ENCODE data around the gene KCNQ1OT1. TPM values are rescaled to one million over a fixed set of nuclear protein-coding genes. Genes with fewer than 3 reads are reported as not detected.

Gene KCNQ1OT1
- total RNA-seq, 1 experiment from 2014 or later, result 2.4 TPM

- Mint-ChIP-seq H3K4me3 (peak overlapping the region; percentile 86), H3K36me3 (peaks cover 15% of the 10 kb centered on the region; the same call in 1 of the 2 replicates), H3K27me3 (ENCODE audit: low read depth) (peaks cover 33% of the 10 kb centered on the region), H3K9me3 (no peaks in the 10 kb centered on the region), H3K27ac (peak overlapping the region; percentile 30), H3K4me1 (peaks cover 68% of the 10 kb centered on the region)
- CTCF ChIA-PET, result no interaction called here
- ATAC-seq, result no peak
- TF ChIP-seq, protein P1, sequence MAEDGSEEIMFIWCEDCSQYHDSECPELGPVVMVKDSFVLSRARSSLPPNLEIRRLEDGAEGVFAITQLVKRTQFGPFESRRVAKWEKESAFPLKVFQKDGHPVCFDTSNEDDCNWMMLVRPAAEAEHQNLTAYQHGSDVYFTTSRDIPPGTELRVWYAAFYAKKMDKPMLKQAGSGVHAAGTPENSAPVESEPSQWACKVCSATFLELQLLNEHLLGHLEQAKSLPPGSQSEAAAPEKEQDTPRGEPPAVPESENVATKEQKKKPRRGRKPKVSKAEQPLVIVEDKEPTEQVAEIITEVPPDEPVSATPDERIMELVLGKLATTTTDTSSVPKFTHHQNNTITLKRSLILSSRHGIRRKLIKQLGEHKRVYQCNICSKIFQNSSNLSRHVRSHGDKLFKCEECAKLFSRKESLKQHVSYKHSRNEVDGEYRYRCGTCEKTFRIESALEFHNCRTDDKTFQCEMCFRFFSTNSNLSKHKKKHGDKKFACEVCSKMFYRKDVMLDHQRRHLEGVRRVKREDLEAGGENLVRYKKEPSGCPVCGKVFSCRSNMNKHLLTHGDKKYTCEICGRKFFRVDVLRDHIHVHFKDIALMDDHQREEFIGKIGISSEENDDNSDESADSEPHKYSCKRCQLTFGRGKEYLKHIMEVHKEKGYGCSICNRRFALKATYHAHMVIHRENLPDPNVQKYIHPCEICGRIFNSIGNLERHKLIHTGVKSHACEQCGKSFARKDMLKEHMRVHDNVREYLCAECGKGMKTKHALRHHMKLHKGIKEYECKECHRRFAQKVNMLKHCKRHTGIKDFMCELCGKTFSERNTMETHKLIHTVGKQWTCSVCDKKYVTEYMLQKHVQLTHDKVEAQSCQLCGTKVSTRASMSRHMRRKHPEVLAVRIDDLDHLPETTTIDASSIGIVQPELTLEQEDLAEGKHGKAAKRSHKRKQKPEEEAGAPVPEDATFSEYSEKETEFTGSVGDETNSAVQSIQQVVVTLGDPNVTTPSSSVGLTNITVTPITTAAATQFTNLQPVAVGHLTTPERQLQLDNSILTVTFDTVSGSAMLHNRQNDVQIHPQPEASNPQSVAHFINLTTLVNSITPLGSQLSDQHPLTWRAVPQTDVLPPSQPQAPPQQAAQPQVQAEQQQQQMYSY (CRISPR knock-in tag; IDR thresholded peaks at IDR 0.05), result peak; percentile 25; the same call in 1 of the 2 replicates
- TF ChIP-seq ATF3 (CRISPR knock-in tag; conservative IDR thresholded peaks at IDR 0.05), result no peak
- no peak for TF ChIP-seq SMAD3 (CRISPR knock-in tag; IDR thresholded peaks at IDR 0.05; ENCODE audit: borderline replicate concordance)
- TF ChIP-seq, protein P2, sequence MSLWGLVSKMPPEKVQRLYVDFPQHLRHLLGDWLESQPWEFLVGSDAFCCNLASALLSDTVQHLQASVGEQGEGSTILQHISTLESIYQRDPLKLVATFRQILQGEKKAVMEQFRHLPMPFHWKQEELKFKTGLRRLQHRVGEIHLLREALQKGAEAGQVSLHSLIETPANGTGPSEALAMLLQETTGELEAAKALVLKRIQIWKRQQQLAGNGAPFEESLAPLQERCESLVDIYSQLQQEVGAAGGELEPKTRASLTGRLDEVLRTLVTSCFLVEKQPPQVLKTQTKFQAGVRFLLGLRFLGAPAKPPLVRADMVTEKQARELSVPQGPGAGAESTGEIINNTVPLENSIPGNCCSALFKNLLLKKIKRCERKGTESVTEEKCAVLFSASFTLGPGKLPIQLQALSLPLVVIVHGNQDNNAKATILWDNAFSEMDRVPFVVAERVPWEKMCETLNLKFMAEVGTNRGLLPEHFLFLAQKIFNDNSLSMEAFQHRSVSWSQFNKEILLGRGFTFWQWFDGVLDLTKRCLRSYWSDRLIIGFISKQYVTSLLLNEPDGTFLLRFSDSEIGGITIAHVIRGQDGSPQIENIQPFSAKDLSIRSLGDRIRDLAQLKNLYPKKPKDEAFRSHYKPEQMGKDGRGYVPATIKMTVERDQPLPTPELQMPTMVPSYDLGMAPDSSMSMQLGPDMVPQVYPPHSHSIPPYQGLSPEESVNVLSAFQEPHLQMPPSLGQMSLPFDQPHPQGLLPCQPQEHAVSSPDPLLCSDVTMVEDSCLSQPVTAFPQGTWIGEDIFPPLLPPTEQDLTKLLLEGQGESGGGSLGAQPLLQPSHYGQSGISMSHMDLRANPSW (CRISPR knock-in tag; conservative IDR thresholded peaks at IDR 0.05; ENCODE audit: low read depth), result no peak
- TF ChIP-seq, protein P3, sequence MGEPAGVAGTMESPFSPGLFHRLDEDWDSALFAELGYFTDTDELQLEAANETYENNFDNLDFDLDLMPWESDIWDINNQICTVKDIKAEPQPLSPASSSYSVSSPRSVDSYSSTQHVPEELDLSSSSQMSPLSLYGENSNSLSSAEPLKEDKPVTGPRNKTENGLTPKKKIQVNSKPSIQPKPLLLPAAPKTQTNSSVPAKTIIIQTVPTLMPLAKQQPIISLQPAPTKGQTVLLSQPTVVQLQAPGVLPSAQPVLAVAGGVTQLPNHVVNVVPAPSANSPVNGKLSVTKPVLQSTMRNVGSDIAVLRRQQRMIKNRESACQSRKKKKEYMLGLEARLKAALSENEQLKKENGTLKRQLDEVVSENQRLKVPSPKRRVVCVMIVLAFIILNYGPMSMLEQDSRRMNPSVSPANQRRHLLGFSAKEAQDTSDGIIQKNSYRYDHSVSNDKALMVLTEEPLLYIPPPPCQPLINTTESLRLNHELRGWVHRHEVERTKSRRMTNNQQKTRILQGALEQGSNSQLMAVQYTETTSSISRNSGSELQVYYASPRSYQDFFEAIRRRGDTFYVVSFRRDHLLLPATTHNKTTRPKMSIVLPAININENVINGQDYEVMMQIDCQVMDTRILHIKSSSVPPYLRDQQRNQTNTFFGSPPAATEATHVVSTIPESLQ (CRISPR knock-in tag; IDR thresholded peaks at IDR 0.05), result no peak
- no peak for TF ChIP-seq NR3C1 (CRISPR knock-in tag; conservative IDR thresholded peaks at IDR 0.05; ENCODE audit: low read depth)
- no peak for TF ChIP-seq ESRRA (CRISPR knock-in tag; IDR thresholded peaks at IDR 0.05; ENCODE audit: borderline replicate concordance)
- TF ChIP-seq ZNF219 (CRISPR knock-in tag; IDR thresholded peaks at IDR 0.05; ENCODE audit: borderline replicate concordance), result no peak
- peak; percentile 9 for DNase-seq (ENCODE audit: low spot score)
- POLR2A ChIA-PET, result no interaction called here
Measured at GRCh38 chr11:2698386-2699184, 1.2 kb downstream of the KCNQ1OT1 start.

DNA sequence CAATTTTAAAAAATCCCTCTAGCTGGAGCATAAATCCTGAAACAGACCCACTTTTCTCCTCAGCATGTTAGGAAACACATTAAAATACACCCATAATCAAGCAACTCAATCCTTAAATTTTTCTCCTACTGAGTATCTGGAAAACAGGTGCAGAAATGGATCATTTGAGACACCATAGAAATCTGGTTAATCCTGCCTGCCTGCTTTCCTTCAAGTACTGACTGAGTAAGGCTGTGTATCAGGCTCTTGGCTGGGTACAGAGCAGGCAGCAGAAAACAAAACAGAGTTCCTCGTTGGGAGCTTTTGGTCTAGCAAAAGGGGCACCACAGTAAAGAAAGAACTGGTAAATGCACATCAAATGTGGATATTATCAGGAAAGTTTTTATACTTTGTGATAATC is 1.9 kb downstream of the KCNQ1OT1 start:
- H3K36me3 Mint-ChIP-seq, result peaks cover 15% of the 10 kb centered on the region; the same call in 1 of the 2 replicates
- ChIA-PET CTCF (interaction anchor here (2.2 kb wide), 1 partner anchor 194 kb away, joined by 5 read pairs; no protein-coding TSS in a partner anchor), POLR2A (no interaction called here)
- no peak for DNase-seq (ENCODE audit: low spot score)
- ATAC-seq, result no peak
- H3K27me3 Mint-ChIP-seq (ENCODE audit: low read depth), result peaks cover 26% of the 10 kb centered on the region
- H3K27ac Mint-ChIP-seq, result no peak overlapping the region
- peaks cover 65% of the 10 kb centered on the region for H3K4me1 Mint-ChIP-seq
- H3K4me3 Mint-ChIP-seq, result peak overlapping the region; percentile 86
- no peaks in the 10 kb centered on the region for H3K9me3 Mint-ChIP-seq
- TF ChIP-seq PRRX2 (CRISPR knock-in tag; IDR thresholded peaks at IDR 0.05) (no peak), ZNF532 (CRISPR knock-in tag; IDR thresholded peaks at IDR 0.05; ENCODE audit: borderline replicate concordance) (no peak), ZNF219 (CRISPR knock-in tag; IDR thresholded peaks at IDR 0.05; ENCODE audit: borderline replicate concordance) (no peak), ZBTB43 (CRISPR knock-in tag; IDR thresholded peaks at IDR 0.05) (no peak), ZNF317 (CRISPR knock-in tag; IDR thresholded peaks at IDR 0.05; ENCODE audit: borderline replicate concordance, low read depth) (no peak), MYBL2 (CRISPR knock-in tag; IDR thresholded peaks at IDR 0.05) (no peak), NFATC4 (CRISPR knock-in tag; IDR thresholded peaks at IDR 0.05) (no peak)
- TF ChIP-seq, protein P4, sequence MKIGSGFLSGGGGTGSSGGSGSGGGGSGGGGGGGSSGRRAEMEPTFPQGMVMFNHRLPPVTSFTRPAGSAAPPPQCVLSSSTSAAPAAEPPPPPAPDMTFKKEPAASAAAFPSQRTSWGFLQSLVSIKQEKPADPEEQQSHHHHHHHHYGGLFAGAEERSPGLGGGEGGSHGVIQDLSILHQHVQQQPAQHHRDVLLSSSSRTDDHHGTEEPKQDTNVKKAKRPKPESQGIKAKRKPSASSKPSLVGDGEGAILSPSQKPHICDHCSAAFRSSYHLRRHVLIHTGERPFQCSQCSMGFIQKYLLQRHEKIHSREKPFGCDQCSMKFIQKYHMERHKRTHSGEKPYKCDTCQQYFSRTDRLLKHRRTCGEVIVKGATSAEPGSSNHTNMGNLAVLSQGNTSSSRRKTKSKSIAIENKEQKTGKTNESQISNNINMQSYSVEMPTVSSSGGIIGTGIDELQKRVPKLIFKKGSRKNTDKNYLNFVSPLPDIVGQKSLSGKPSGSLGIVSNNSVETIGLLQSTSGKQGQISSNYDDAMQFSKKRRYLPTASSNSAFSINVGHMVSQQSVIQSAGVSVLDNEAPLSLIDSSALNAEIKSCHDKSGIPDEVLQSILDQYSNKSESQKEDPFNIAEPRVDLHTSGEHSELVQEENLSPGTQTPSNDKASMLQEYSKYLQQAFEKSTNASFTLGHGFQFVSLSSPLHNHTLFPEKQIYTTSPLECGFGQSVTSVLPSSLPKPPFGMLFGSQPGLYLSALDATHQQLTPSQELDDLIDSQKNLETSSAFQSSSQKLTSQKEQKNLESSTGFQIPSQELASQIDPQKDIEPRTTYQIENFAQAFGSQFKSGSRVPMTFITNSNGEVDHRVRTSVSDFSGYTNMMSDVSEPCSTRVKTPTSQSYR (CRISPR knock-in tag; IDR thresholded peaks at IDR 0.05), result no peak
